GM10248 (cell line): Measurements from ENCODE around the gene HLA-DQA2.
"Not testable (repeated sequence)": the region's sequence is repeated elsewhere in the genome, so short reads cannot be mapped to it uniquely, and the experiment has no call there.

Experiments used
- CTCF ChIA-PET: fragments of 300-600 bp; sonication (Branson Sonifier 250); formaldehyde crosslinking; extraction: SDS; loops from one replicate; lab custom pipeline; 2021; ENCODE audit warnings: antibody characterized with exemption; lab: Yijun Ruan, JAX
- POLR2A ChIA-PET: fragments of 350-650 bp; sonication (Branson Sonifier 250); formaldehyde crosslinking; extraction: SDS; loops from one replicate; lab custom pipeline; 2020; ENCODE audit warnings: antibody characterized with exemption; lab: Yijun Ruan, JAX
- DNase-seq: peaks from one replicate; pipeline ENCODE4 v3.0.0; 2012; ENCODE audit errors: extremely low spot score
- CTCF ChIP-seq: IDR thresholded peaks from 2 replicates; pipeline ENCODE4 v1.5.1; 2012; ENCODE audit warnings: mild to moderate bottlenecking, low read depth; ENCODE audit errors: extremely low read depth, missing control alignments, control extremely low read depth

HLA-DQA2 gene

DNA sequence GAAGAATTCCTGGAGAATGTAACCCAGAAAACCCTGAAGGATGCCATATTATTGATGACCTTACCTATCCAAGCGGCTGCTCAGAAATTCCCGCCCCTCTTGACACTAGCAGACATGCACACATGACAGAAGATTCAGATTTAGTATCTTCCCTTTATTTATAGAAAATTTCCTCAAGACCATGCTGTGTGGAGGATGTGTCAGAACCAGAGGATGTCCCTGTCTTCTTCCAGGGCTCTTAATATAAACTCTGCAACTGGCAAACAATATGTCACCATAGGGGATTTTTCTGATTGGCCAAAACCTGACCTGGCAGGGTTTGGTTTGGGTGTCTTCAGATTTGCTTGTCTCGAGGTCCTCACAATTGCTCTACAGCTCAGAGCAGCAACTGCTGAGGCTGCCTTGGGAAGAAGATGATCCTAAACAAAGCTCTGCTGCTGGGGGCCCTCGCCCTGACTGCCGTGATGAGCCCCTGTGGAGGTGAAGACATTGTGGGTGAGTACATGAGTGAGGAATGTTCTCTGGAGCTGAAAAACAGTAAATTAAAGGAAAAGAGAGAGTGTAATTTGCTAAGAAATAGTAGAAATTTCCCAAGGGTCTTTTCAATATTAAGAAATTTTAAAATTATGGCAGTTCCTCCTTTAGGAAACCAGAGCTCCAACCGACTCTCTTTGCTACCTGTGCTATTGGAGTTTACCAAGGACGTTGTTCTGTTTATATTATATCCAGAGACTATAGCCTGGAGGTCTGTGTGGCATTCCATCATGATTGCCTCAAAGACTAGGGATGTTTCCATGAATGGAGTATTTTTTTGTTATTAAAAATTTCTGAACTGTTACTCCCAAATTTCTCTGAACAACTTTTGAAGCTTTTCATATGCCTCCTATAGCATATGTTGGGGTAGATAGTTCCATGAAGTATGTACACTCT lies at the start of gene HLA-DQA2:
TSS of gene HLA-DQA2 (plus strand) at position 361 of the 930 bp plus-strand sequence. CDS start at position 414, 53 bp downstream.
- ChIA-PET POLR2A (no interaction called here), CTCF (interaction anchor here (1.7 kb wide), 1 partner anchor 44 kb away, joined by 4 read pairs; no protein-coding TSS in a partner anchor)
- DNase-seq, result no peak
- no peak for TF ChIP-seq CTCF

- CTCF ChIA-PET, result interaction anchor here (0.6 to 1.9 kb wide), 16 partner anchors 8 to 268 kb away, joined by 3 to 10 read pairs (median 4); partner anchors contain the start of genes HLA-DQA1, HLA-DQB1, HLA-DRA and HLA-DRB1
- peak; percentile 61 for TF ChIP-seq CTCF
- DNase-seq, result peak; percentile 28
- POLR2A ChIA-PET, result interaction anchor here (0.6 kb wide), 1 partner anchor 69 kb away, joined by 3 read pairs; no protein-coding TSS in a partner anchor
Measured at GRCh38 chr6:32692019-32692418, 49.2 kb upstream of the HLA-DQA2 start.

DNA sequence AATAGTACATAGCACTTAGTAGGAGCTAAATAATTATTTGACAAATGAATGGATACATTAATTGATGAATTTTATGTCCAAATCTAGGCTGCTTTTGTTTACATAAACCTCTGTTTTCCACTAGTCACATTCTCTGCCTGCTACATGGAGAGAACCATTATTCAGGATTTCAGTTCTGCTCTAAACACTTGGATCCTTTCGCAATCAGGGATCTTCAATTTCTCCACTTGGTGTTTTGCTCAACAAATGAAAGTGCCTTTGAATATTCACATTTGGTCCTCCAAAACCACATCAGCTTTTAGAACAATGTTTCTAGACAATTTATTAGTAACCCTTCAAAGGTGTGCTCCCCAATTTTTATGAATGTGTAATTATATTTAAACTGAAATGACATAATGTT lies 44.2 kb upstream of the HLA-DQA2 start:
- POLR2A ChIA-PET, result no interaction called here
- CTCF ChIA-PET, result interaction anchor here (1.1 to 1.8 kb wide), 4 partner anchors 30 to 283 kb away, joined by 3 to 7 read pairs (median 4); partner anchors contain the start of gene HLA-DQB1
- no peak for DNase-seq
- TF ChIP-seq CTCF, result no peak

- ChIA-PET CTCF (interaction anchor here (0.7 to 4.7 kb wide), 29 partner anchors 8 to 455 kb away, joined by 3 to 73 read pairs (median 5); partner anchors contain the start of genes HLA-DRA and TAP2), POLR2A (interaction anchor here (0.9 to 1.1 kb wide), 3 partner anchors 40 to 56 kb away, joined by 3 read pairs; no protein-coding TSS in a partner anchor)
- peak; percentile 67 for TF ChIP-seq CTCF
- DNase-seq, result peak; percentile 45
Measured at GRCh38 chr6:32700391-32701040, 40.7 kb upstream of the HLA-DQA2 start.

- ChIA-PET CTCF (interaction anchor here (1.4 to 4.7 kb wide), 6 partner anchors 9 to 290 kb away, joined by 3 to 73 read pairs (median 8); no protein-coding TSS in a partner anchor), POLR2A (no interaction called here)
- TF ChIP-seq CTCF, result no peak
Measured at GRCh38 chr6:32703347-32703746, 37.8 kb upstream of the HLA-DQA2 start.

DNA sequence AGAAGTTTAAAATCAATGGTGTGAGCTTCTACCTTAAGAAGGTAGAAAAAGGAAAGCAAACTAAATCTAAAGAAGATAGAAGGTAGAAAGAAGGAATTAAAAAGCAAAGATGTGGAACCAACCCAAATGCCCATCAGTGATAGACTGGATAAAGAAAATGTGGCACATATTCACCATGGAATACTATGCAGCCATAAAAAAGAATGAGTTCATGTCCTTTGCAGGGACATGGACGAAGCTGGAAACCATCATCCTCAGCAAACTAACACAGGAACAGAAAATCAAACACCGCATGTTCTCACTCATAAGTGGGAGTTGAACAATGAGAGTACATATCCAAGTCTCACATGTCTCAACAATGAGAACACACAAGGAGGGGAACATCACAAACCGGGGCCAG lies 36.0 kb upstream of the HLA-DQA2 start:
- POLR2A ChIA-PET, DNase-seq, CTCF ChIA-PET: not testable (repeated sequence)

More at GRCh38 chr6:32703347-32703746, 37.8 kb upstream of the HLA-DQA2 start:
- DNase-seq, result no peak
